ENCODE data around the gene AP1M2.

Gene AP1M2

DNA sequence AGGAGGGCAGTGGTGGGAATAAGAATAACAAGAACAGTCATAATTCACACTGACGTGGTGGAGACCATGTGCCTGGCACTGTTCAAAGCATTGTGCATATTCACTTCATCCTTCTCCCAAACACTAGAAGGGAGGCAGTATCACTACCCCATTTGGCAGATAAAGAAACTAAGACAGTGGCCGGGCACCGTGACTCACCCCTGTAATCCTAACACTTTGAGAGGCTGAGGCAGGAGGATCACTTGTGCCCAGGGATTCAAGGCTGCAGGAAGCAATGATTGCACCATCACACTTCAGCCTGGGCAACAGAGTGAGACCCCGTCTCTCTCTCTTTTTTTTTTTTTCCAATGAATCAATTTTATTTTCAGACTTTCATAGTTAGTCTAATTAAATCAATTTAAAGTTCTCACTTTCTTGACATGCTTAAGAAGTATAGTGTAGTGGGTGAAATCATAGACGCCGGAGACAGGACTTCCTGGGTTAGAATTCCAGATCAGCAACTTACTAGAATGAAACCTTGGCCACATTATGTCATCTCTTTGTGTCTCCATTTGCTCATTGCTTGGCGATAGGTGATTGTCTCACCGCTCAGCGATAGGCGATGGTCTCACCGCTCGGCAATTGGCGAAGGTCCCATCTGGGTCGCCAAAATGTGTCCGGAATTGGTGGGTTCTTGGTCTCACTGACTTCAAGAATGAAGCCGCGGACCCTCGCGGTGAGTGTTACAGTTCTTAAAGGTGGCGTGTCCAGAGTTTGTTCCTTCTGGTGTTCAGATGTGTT, 48.7 kb downstream of the AP1M2 start:
- no peak overlapping the region for H3K9ac ChIP-seq (ENCODE audit: low read length)
- no peak overlapping the region for H2AFZ ChIP-seq (ENCODE audit: low read depth, low read length, severe bottlenecking)
- no peak overlapping the region for H3K27ac ChIP-seq (ENCODE audit: low read depth, low read length)
- H3K36me3 ChIP-seq (ENCODE audit: low read length), result no peaks in the 10 kb centered on the region
- no peak overlapping the region for H3K4me3 ChIP-seq (ENCODE audit: insufficient read depth, low read length, poor library complexity, severe bottlenecking)
- no peaks in the 10 kb centered on the region for H3K9me3 ChIP-seq (ENCODE audit: insufficient read depth, low read length)
- H3F3A ChIP-seq (ENCODE audit: insufficient read depth), result peaks cover 10% of the 10 kb centered on the region
- no peaks in the 10 kb centered on the region for H3K27me3 ChIP-seq (ENCODE audit: low read length)
- H3K4me2 ChIP-seq (ENCODE audit: low read depth, low read length, poor library complexity, severe bottlenecking), result no peak overlapping the region
- no peak for TF ChIP-seq EZH2phosphoT487 (conservative IDR thresholded peaks at IDR 0.05; ENCODE audit: low read length)
- TF ChIP-seq, protein P1, sequence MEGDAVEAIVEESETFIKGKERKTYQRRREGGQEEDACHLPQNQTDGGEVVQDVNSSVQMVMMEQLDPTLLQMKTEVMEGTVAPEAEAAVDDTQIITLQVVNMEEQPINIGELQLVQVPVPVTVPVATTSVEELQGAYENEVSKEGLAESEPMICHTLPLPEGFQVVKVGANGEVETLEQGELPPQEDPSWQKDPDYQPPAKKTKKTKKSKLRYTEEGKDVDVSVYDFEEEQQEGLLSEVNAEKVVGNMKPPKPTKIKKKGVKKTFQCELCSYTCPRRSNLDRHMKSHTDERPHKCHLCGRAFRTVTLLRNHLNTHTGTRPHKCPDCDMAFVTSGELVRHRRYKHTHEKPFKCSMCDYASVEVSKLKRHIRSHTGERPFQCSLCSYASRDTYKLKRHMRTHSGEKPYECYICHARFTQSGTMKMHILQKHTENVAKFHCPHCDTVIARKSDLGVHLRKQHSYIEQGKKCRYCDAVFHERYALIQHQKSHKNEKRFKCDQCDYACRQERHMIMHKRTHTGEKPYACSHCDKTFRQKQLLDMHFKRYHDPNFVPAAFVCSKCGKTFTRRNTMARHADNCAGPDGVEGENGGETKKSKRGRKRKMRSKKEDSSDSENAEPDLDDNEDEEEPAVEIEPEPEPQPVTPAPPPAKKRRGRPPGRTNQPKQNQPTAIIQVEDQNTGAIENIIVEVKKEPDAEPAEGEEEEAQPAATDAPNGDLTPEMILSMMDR (IDR thresholded peaks at IDR 0.05; ENCODE audit: insufficient read depth, low read length, poor library complexity, severe bottlenecking), result no peak
- H3K9me2 ChIP-seq (replicated peaks; ENCODE audit: insufficient read depth, low read length), result no peaks in the 10 kb centered on the region
- H4K20me1 ChIP-seq (ENCODE audit: low read depth, low read length), result no peaks in the 10 kb centered on the region
- H3K79me2 ChIP-seq (ENCODE audit: insufficient read depth, low read length), result no peaks in the 10 kb centered on the region

DNA sequence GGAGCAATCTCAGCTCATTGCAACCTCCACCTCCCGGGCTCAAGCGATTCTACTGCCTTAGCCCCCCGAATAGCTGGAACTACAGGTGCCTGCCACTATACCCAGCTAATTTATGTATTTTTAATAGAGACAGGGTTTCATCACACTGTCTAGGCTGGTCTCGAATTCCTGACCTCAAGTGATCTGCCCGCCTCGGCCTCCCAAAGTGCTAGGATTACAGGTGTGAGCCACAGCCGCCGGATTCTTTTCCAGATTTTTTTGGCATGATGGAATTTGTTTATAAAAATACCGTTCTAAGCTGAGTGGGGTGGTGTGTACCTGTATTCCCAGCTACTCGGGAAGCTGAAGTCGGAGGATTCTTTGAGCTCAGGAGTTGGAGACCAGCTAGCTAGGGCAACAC, 49.4 kb downstream of the AP1M2 start:
- peaks cover 3% of the 10 kb centered on the region for H3F3A ChIP-seq (ENCODE audit: insufficient read depth)
- H3K79me2 ChIP-seq (ENCODE audit: insufficient read depth, low read length), result no peaks in the 10 kb centered on the region
- no peaks in the 10 kb centered on the region for H3K9me2 ChIP-seq (replicated peaks; ENCODE audit: insufficient read depth, low read length)
- H3K4me2 ChIP-seq (ENCODE audit: low read depth, low read length, poor library complexity, severe bottlenecking), result no peak overlapping the region
- H3K27ac ChIP-seq (ENCODE audit: low read depth, low read length), result no peak overlapping the region
- no peaks in the 10 kb centered on the region for H4K20me1 ChIP-seq (ENCODE audit: low read depth, low read length)
- H3K9ac ChIP-seq (ENCODE audit: low read length), result no peak overlapping the region
- TF ChIP-seq EZH2phosphoT487 (conservative IDR thresholded peaks at IDR 0.05; ENCODE audit: low read length), result no peak
- no peaks in the 10 kb centered on the region for H3K36me3 ChIP-seq (ENCODE audit: low read length)
- H3K27me3 ChIP-seq (ENCODE audit: low read length), result no peaks in the 10 kb centered on the region
- no peaks in the 10 kb centered on the region for H3K9me3 ChIP-seq (ENCODE audit: insufficient read depth, low read length)
- H3K4me3 ChIP-seq (ENCODE audit: insufficient read depth, low read length, poor library complexity, severe bottlenecking), result no peak overlapping the region
- H2AFZ ChIP-seq (ENCODE audit: low read depth, low read length, severe bottlenecking), result no peak overlapping the region

DNA sequence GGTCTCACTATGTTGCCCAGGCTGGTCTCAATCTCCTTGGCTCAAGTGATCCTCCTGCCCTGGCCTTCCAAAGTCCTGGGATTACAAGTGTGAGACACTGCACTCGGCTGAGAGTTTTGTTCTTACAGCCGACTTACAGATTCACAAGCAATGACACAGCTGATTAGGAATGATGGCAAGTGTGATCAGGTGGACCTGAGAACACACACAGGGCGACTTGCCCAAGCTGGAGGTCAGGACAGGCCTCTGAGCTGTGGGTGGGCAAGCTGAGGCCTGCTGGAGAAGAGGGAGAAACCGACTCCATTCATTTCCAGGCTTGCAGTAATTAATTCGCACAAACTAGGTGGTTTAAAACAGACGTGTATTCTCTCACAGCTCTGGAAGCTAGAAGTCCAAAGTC, 51.5 kb downstream of the AP1M2 start:
- Histone ChIP-seq H2AFZ (ENCODE audit: low read depth, low read length, severe bottlenecking) (no peak overlapping the region), H3K9ac (ENCODE audit: low read length) (no peak overlapping the region), H4K20me1 (ENCODE audit: low read depth, low read length) (no peaks in the 10 kb centered on the region), H3K36me3 (ENCODE audit: low read length) (no peaks in the 10 kb centered on the region), H3K27me3 (ENCODE audit: low read length) (no peaks in the 10 kb centered on the region), H3K27ac (ENCODE audit: low read depth, low read length) (no peak overlapping the region), H3F3A (ENCODE audit: insufficient read depth) (no peaks in the 10 kb centered on the region), H3K9me2 (replicated peaks; ENCODE audit: insufficient read depth, low read length) (no peaks in the 10 kb centered on the region), H3K9me3 (ENCODE audit: insufficient read depth, low read length) (no peaks in the 10 kb centered on the region), H3K79me2 (ENCODE audit: insufficient read depth, low read length) (no peaks in the 10 kb centered on the region), H3K4me2 (ENCODE audit: low read depth, low read length, poor library complexity, severe bottlenecking) (no peak overlapping the region), H3K4me3 (ENCODE audit: insufficient read depth, low read length, poor library complexity, severe bottlenecking) (no peak overlapping the region)
- TF ChIP-seq, protein P1 (IDR thresholded peaks at IDR 0.05; ENCODE audit: insufficient read depth, low read length, poor library complexity, severe bottlenecking), result no peak
- no peak for TF ChIP-seq EZH2phosphoT487 (conservative IDR thresholded peaks at IDR 0.05; ENCODE audit: low read length)

DNA sequence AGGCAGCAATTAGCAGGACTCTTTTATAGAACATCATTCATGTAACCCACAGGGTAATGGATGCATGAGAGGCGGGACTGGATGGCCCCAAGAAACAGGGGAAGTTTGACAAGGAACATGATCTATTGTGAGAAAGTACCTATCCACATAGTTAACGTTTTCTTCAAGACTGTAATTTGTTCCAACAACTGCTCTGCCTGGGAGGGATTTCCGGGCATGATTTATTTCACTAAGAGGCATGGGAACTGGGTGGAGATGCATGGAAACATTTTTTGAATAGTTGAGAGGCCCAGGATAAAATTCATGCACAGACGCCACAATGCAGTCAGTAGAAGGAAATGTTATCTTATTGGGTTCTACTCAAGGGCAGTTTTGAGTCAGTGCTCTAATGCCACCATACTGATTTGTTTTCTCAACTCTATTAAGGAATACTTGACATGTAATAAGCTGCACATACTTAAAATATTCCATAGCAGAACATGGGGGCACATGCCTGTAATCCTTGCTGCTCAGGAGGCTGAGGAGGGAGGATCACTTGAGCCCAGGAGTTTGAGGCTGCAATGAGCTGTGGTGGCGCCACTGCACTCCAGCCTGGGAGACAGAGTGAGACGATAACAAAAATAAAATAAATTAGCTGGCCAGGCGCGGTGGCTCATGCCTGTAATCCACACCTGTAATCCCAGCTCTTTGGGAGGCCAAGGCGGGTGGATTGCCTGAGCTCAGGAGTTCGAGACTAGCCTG, 53.3 kb downstream of the AP1M2 start:
- H3K9ac ChIP-seq (ENCODE audit: low read length), result no peak overlapping the region
- no peaks in the 10 kb centered on the region for H3K79me2 ChIP-seq (ENCODE audit: insufficient read depth, low read length)
- TF ChIP-seq EZH2phosphoT487 (conservative IDR thresholded peaks at IDR 0.05; ENCODE audit: low read length), result no peak
- TF ChIP-seq, protein P1 (IDR thresholded peaks at IDR 0.05; ENCODE audit: insufficient read depth, low read length, poor library complexity, severe bottlenecking), result no peak
- no peak overlapping the region for H3K4me3 ChIP-seq (ENCODE audit: insufficient read depth, low read length, poor library complexity, severe bottlenecking)
- no peaks in the 10 kb centered on the region for H3K9me3 ChIP-seq (ENCODE audit: insufficient read depth, low read length)
- H4K20me1 ChIP-seq (ENCODE audit: low read depth, low read length), result no peaks in the 10 kb centered on the region
- no peaks in the 10 kb centered on the region for H3F3A ChIP-seq (ENCODE audit: insufficient read depth)
- no peaks in the 10 kb centered on the region for H3K27me3 ChIP-seq (ENCODE audit: low read length)
- no peak overlapping the region for H3K27ac ChIP-seq (ENCODE audit: low read depth, low read length)
- no peak overlapping the region for H3K4me2 ChIP-seq (ENCODE audit: low read depth, low read length, poor library complexity, severe bottlenecking)
- H3K36me3 ChIP-seq (ENCODE audit: low read length), result no peaks in the 10 kb centered on the region
- H3K9me2 ChIP-seq (replicated peaks; ENCODE audit: insufficient read depth, low read length), result no peaks in the 10 kb centered on the region
- H2AFZ ChIP-seq (ENCODE audit: low read depth, low read length, severe bottlenecking), result no peak overlapping the region

Data from SU-DHL-6 (cell line).